ENCODE results near the gene MN1.

The MN1 gene

GRCh38 chr22:27800250-27801201 lies 1.0 kb downstream of the MN1 start:
- no peak for DNase-seq (ENCODE audit: low read depth in 3 of 3, low spot score in 1 of 3)

- no peak for DNase-seq (ENCODE audit: low read depth in 3 of 3, low spot score in 1 of 3)
Measured at GRCh38 chr22:27799827-27800249, 1.7 kb downstream of the MN1 start.

- DNase-seq (ENCODE audit: low read depth in 3 of 3, low spot score in 1 of 3), result no peak
Measured at GRCh38 chr22:27799015-27799826, 2.3 kb downstream of the MN1 start.

- no peak for DNase-seq (ENCODE audit: low read depth in 3 of 3, low spot score in 1 of 3)
Measured at GRCh38 chr22:27798511-27799014, 3.0 kb downstream of the MN1 start.

GRCh38 chr22:27797520-27798391 lies 3.8 kb downstream of the MN1 start:
- DNase-seq (ENCODE audit: low read depth in 3 of 3, low spot score in 1 of 3), result no peak

- DNase-seq (ENCODE audit: low read depth in 3 of 3, low spot score in 1 of 3), result no peak
Measured at GRCh38 chr22:27796829-27797519, 4.6 kb downstream of the MN1 start.

- DNase-seq (ENCODE audit: low read depth in 3 of 3, low spot score in 1 of 3), result no peak
Measured at GRCh38 chr22:27795696-27796517, 5.6 kb downstream of the MN1 start.

- DNase-seq (ENCODE audit: low read depth in 3 of 3, low spot score in 1 of 3), result no peak
Measured at GRCh38 chr22:27795053-27795452, 6.5 kb downstream of the MN1 start.

GRCh38 chr22:27794226-27794625 lies 7.3 kb downstream of the MN1 start:
- DNase-seq (ENCODE audit: low read depth in 3 of 3, low spot score in 1 of 3), result no peak

- DNase-seq (ENCODE audit: low read depth in 3 of 3, low spot score in 1 of 3), result no peak
Measured at GRCh38 chr22:27793576-27793975, 8.0 kb downstream of the MN1 start.

- no peak for DNase-seq (ENCODE audit: low read depth in 3 of 3, low spot score in 1 of 3)
Measured at GRCh38 chr22:27792452-27793161, 8.9 kb downstream of the MN1 start.

- DNase-seq (ENCODE audit: low read depth in 3 of 3, low spot score in 1 of 3), result no peak
Measured at GRCh38 chr22:27791859-27792241, 9.7 kb downstream of the MN1 start.

GRCh38 chr22:27791159-27791858 lies 10.2 kb downstream of the MN1 start:
- no peak for DNase-seq (ENCODE audit: low read depth in 3 of 3, low spot score in 1 of 3)

- DNase-seq (ENCODE audit: low read depth in 3 of 3, low spot score in 1 of 3), result no peak
Measured at GRCh38 chr22:27790376-27791158, 11.0 kb downstream of the MN1 start.

GRCh38 chr22:27788500-27789288 lies 12.9 kb downstream of the MN1 start:
- DNase-seq (ENCODE audit: low read depth in 3 of 3, low spot score in 1 of 3), result no peak

- DNase-seq (ENCODE audit: low read depth in 3 of 3, low spot score in 1 of 3), result no peak
Measured at GRCh38 chr22:27786965-27787364, 14.6 kb downstream of the MN1 start.
